K562 (cell line): ENCODE data around the gene PRDM8. TPM values are rescaled to one million over a fixed set of nuclear protein-coding genes. Genes with fewer than 3 reads are reported as not detected.

Source experiments
- ATAC-seq: fragments of 200-7000 bp; cut with Tn5 transposase; 3 replicates; pipeline ENCODE4 v1.9.1; 2020; ENCODE audit warnings: moderate library complexity
- BruUV-seq: library from RNA; stranded (reverse); fragments of 400-500 nt; replicated peaks from 2 replicates; lab custom pipeline; 2021; lab: Mats Ljungman, UMichigan
- CTCF ChIA-PET: fragments of 300-600 bp; formaldehyde crosslinking; extraction: SDS; loops from one replicate; lab custom pipeline; 2021; ENCODE audit warnings: low intra/inter-chr PET ratio; lab: Yijun Ruan, JAX
- POLR2A ChIA-PET: fragments of 300-600, 350-650 bp; sonication (Branson Sonifier 250); formaldehyde crosslinking; extraction: SDS; loops from one replicate; lab custom pipeline; 2021; ENCODE audit warnings: antibody characterized with exemption, inconsistent platforms; lab: Yijun Ruan, JAX
- DNase-seq, 4 experiments: peaks; one replicate each; pipeline versions ENCODE4 v3.0.0 to v3.0.0-alpha.2; 2011 to 2018; ENCODE audit warnings: low spot score in 3 of 4, mixed read lengths in 3 of 4; ENCODE audit errors: extremely low read depth in 1 of 4
- FAIRE-seq: peaks from 2 replicates; lab custom pipeline; 2011; peaks lifted over from hg19 to GRCh38; lab: Jason Lieb, UNC
- H2AFZ ChIP-seq: 2 replicates; pipeline ENCODE4 v1.6.0; 2011; ENCODE audit warnings: low read depth, low read length, control low read depth, inconsistent platforms
- H3K27ac ChIP-seq: fragments of 200-600 bp; 3 replicates; pipeline ENCODE4 v1.8.0; 2011; ENCODE audit warnings: low read depth, mild to moderate bottlenecking, control low read depth, inconsistent platforms, low read length, moderate library complexity, mixed read lengths; ENCODE audit errors: extremely low read depth
- H3K27me3 ChIP-seq, 2 experiments: fragments of 300-600 bp in 1 of 2; 2 replicates in 1 of 2; 3 replicates in 1 of 2; pipeline versions ENCODE4 v1.6.0 to v1.8.0; 2011; ENCODE audit warnings: inconsistent platforms in 2 of 2, low read length in 2 of 2, mild to moderate bottlenecking in 1 of 2, mixed read lengths in 1 of 2, moderate library complexity in 1 of 2; ENCODE audit not compliant: control insufficient read depth in 2 of 2, insufficient read depth in 2 of 2
- H3K36me3 ChIP-seq: fragments of 300-600 bp; 3 replicates; pipeline ENCODE4 v1.8.0; 2011; ENCODE audit warnings: mild to moderate bottlenecking, low read length, inconsistent platforms; ENCODE audit not compliant: control insufficient read depth, insufficient read depth
- H3K4me1 ChIP-seq, 2 experiments: fragments of 200-600 bp in 1 of 2; replicated peaks in 1 of 2; 2 replicates in 1 of 2; 3 replicates in 1 of 2; pipeline versions ENCODE4 v1.5.1 to v1.8.0; 2011; ENCODE audit warnings: inconsistent platforms in 2 of 2, low read length in 2 of 2, mild to moderate bottlenecking in 1 of 2, mixed read lengths in 1 of 2, moderate library complexity in 1 of 2; ENCODE audit not compliant: control insufficient read depth in 2 of 2, insufficient read depth in 2 of 2
- H3K4me2 ChIP-seq: 2 replicates; pipeline ENCODE4 v1.6.1; 2011; ENCODE audit warnings: low read length, control low read depth, inconsistent platforms, mixed read lengths; ENCODE audit not compliant: insufficient read depth
- H3K4me3 ChIP-seq: fragments of 200-600 bp; sonication (generic), shearing (Covaris generic); 2 replicates; pipeline ENCODE4 v1.5.1; 2016; ENCODE audit warnings: control low read depth, inconsistent platforms
- H3K79me2 ChIP-seq: fragments of 200-600 bp; 3 replicates; pipeline ENCODE4 v1.8.0; 2011; ENCODE audit warnings: low read length, inconsistent platforms; ENCODE audit not compliant: control insufficient read depth, insufficient read depth
- H3K9ac ChIP-seq, 2 experiments: 2 replicates each; pipeline versions ENCODE4 v1.6.0 to v1.6.1; 2011; ENCODE audit warnings: low read depth in 2 of 2, low read length in 2 of 2, control low read depth in 1 of 2, inconsistent platforms in 1 of 2, mild to moderate bottlenecking in 1 of 2, mixed read lengths in 1 of 2; ENCODE audit not compliant: insufficient read depth in 1 of 2
- H3K9me1 ChIP-seq: one replicate; pipeline ENCODE4 v1.6.0; 2011; ENCODE audit warnings: inconsistent platforms, mild to moderate bottlenecking, low read length, moderate library complexity; ENCODE audit not compliant: control insufficient read depth, insufficient read depth
- H3K9me3 ChIP-seq: replicated peaks from 2 replicates; pipeline ENCODE4 v1.5.1; 2011; ENCODE audit warnings: low read depth, low read length, inconsistent platforms; ENCODE audit not compliant: control insufficient read depth, insufficient read depth
- H4K20me1 ChIP-seq: replicated peaks from 2 replicates; pipeline ENCODE4 v1.6.1; 2011; ENCODE audit warnings: low read length, inconsistent platforms, mixed read lengths; ENCODE audit not compliant: control insufficient read depth, insufficient read depth
- ETS2 ChIP-seq: IDR thresholded peaks from 2 replicates; pipeline ENCODE4 v1.6.1; 2016; ENCODE audit warnings: borderline replicate concordance, missing genetic modification characterization, mild to moderate bottlenecking, moderate library complexity, missing compliant biosample characterization; ENCODE audit not compliant: poor library complexity, severe bottlenecking
- FOXM1 ChIP-seq, 2 experiments: fragments of 450-650 bp in 1 of 2; sonication (generic) in 1 of 2; formaldehyde crosslinking in 1 of 2; IDR thresholded peaks; 2 replicates each; pipeline versions ENCODE4 v1.6.1 to v1.9.0; 2017 to 2022; ENCODE audit warnings: low read depth in 2 of 2, mild to moderate bottlenecking in 2 of 2, missing genetic modification reagents in 1 of 2, moderate library complexity in 1 of 2
- NFIC ChIP-seq: fragments of 450-650 bp; IDR thresholded peaks from 2 replicates; pipeline ENCODE4 v1.6.1; 2017; ENCODE audit warnings: mild to moderate bottlenecking, inconsistent platforms
- NR2C2 ChIP-seq, 2 experiments: fragments of 200-800 bp in 1 of 2; sonication (Bioruptor generic) in 1 of 2; sonication (generic) in 1 of 2; formaldehyde crosslinking in 1 of 2; IDR thresholded peaks; 2 replicates each; pipeline versions ENCODE4 v1.6.1 to v1.8.0; 2016 to 2022; ENCODE audit warnings: mild to moderate bottlenecking in 1 of 2, missing compliant biosample characterization in 1 of 2, missing genetic modification characterization in 1 of 2, missing genetic modification reagents in 1 of 2
- SIRT6 ChIP-seq: IDR thresholded peaks from one replicate; pipeline ENCODE4 v1.6.1; 2012; ENCODE audit warnings: low read depth, mild to moderate bottlenecking, control low read depth, inconsistent platforms, low read length, moderate library complexity
- SREBF2 ChIP-seq: sonication (generic); formaldehyde crosslinking; IDR thresholded peaks from 2 replicates; pipeline ENCODE4 v1.4.0; 2020; ENCODE audit warnings: mild to moderate bottlenecking, missing genetic modification reagents
- WGBS: fragments of 100-300 bp; shearing (Covaris generic); methylation state at CpG from one replicate; pipeline ENCODE4 v1.1.6; 2016; ENCODE audit warnings: low coverage, mixed read lengths; ENCODE audit not compliant: insufficient coverage; ENCODE audit errors: missing lambda C conversion rate; 5-methylcytosine and 5-hydroxymethylcytosine counted together
- in situ Hi-C: fragments of 300-500 bp; cut with MboI; formaldehyde crosslinking; loops from 4 replicates; pipeline ENCODE4 v1.15.0; 2018; ENCODE audit warnings: inconsistent platforms, mixed read lengths
- intact Hi-C: fragments of 100-400 bp; cut with micrococcal nuclease; formaldehyde crosslinking; loops from 2 replicates; pipeline ENCODE4 v1.14.2; 2022
- polyA plus RNA-seq, 8 experiments: library from polyadenylated mRNA; depleted of rRNA in 4 of 8; stranded (reverse) in 5 of 8; unstranded in 3 of 8; fragments of >200 nt; fragmentation: Nextera tagmentation in 2 of 8; fragmentation: Illumina TruSeq in 1 of 8; extraction: Ambion mirVana in 2 of 8; extraction: Trizol in 1 of 8; gene quantifications; 2 replicates each; pipeline versions ENCODE4 v1.2.1 to v1.2.3, GENCODE V29; 2011 to 2014; ENCODE audit warnings: inconsistent platforms in 1 of 8, missing spikeins in 1 of 8
- total RNA-seq, 7 experiments: library from RNA; depleted of rRNA in 6 of 7; stranded (reverse); fragments of >200 nt in 6 of 7; fragmentation: Illumina TruSeq in 2 of 7; extraction: Trizol in 2 of 7; gene quantifications; 2 replicates each; pipeline versions ENCODE4 v1.2.1 to v1.2.3, GENCODE V29; 2011 to 2021; ENCODE audit warnings: low replicate concordance in 1 of 7

The PRDM8 gene
- total and polyA plus RNA-seq, 9 of the 15 experiments (the other 6 are each of a cell fraction or from before 2014, with no cell fraction given) = 0.40 TPM; not detected in 8

DNA sequence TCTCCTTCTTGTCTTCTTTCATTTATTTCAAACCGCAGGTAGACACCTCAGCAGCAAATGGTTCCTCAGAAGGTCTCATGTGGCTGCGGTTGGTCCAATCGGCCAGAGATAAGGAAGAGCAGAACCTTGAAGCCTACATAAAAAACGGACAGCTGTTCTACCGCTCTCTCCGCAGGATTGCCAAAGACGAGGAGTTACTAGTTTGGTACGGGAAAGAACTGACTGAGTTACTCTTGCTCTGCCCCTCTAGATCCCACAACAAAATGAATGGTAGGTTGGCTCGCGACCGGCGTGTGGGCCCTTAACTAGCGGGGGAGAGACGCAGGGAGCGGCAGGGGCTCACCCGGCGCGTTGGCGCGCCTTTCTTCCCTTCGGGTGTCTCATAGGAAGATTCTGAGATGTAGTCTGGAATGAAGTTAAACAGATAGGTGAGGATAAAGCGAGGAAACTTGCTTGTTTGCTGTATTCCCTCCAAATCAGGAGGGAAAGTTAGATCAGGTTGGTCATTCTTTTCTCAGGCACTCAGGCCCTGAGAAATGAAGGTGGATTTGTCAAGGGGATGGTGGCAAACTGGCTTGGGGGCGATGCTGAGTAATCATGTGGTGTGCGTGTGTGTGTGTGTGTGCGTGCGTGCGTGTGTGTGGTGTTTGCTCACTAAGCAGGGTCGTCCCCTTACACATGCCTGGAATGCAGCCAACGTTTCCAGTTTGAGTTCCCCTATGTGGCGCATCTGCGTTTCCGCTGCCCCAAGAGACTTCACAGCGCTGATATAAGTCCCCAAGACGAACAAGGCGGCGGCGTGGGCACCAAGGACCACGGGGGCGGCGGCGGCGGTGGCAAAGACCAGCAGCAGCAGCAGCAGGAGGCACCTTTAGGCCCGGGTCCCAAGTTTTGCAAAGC is 4.2 kb downstream of the PRDM8 start:
- no peak overlapping the region for H2AFZ ChIP-seq
- no peak for DNase-seq
- H3K36me3 ChIP-seq = no peaks in the 10 kb centered on the region
- TF ChIP-seq ETS2 = no peak
- 0 out of 2 replicates have a peak, but pooled peaks have one; percentile 17 for TF ChIP-seq NFIC
- 0 out of 2 replicates have a peak, but pooled peaks have one; percentile 28 for TF ChIP-seq NR2C2 (CRISPR knock-in tag; IDR thresholded peaks at IDR 0.05)
- no peak for TF ChIP-seq NR2C2 (tag; IDR thresholded peaks at IDR 0.05)
- no peak for TF ChIP-seq SREBF2
- no peak for TF ChIP-seq SIRT6
- no peak for TF ChIP-seq FOXM1 (IDR thresholded peaks at IDR 0.05; ENCODE audit: low read depth)
- TF ChIP-seq FOXM1 (CRISPR knock-in tag; IDR thresholded peaks at IDR 0.05; ENCODE audit: low read depth) = no peak
- H3K79me2 ChIP-seq = no peaks in the 10 kb centered on the region
- intact Hi-C loops (no loop called here), in situ Hi-C loops (no loop called here)
- no peak overlapping the region for H3K4me3 ChIP-seq
- CTCF ChIA-PET = interaction anchor here (0.7 kb wide), 1 partner anchor 123 kb away, joined by 3 read pairs; no protein-coding TSS in a partner anchor
- H3K4me2 ChIP-seq = no peak overlapping the region
- peaks cover 3% of the 10 kb centered on the region for H3K9me3 ChIP-seq
- WGBS = 91% methylated on average over 33 of the region's 43 CpGs
- BruUV-seq = no TSS peak
- no peak overlapping the region for H3K9ac ChIP-seq
- ATAC-seq = no peak
- H3K27me3 ChIP-seq = no peaks in the 10 kb centered on the region
- no peaks in the 10 kb centered on the region for H3K9me1 ChIP-seq
- POLR2A ChIA-PET = no interaction called here
- H4K20me1 ChIP-seq = no peaks in the 10 kb centered on the region
- FAIRE-seq = no peak
- H3K27ac ChIP-seq = no peak overlapping the region
- peaks cover 0 to 2% of the 10 kb centered on the region in 2 experiments; a peak in 1 of 5 replicates for H3K4me1 ChIP-seq
